HG02642 (cell line): ENCODE measurements around the gene LILRA5.
"Not testable (repeated sequence)": the region's sequence is repeated elsewhere in the genome, so short reads cannot be mapped to it uniquely, and the experiment has no call there.

ENCODE experiments used
- ATAC-seq: cut with Tn5 transposase; IDR thresholded peaks from one replicate; pipeline ENCODE4 v1.9.1; 2021; ENCODE audit warnings: mild to moderate bottlenecking; ENCODE audit not compliant: unreplicated experiment, poor library complexity

The LILRA5 gene

GRCh38 chr19:54312436-54313377, at the start of gene LILRA5:
Gene LILRA5 (minus strand): TSS chr19:54313166. CDS start chr19:54313019, 147 bp downstream.
- no peak for ATAC-seq

GRCh38 chr19:54361680-54362422, 48.9 kb upstream of the LILRA5 start:
- ATAC-seq = not testable (repeated sequence)

GRCh38 chr19:54359149-54359820, 46.3 kb upstream of the LILRA5 start:
- peak; percentile 74 for ATAC-seq

- ATAC-seq = no peak
Observed at GRCh38 chr19:54357381-54357780, 44.4 kb upstream of the LILRA5 start.

- ATAC-seq = no peak
Observed at GRCh38 chr19:54356444-54357056, 43.6 kb upstream of the LILRA5 start.

GRCh38 chr19:54355675-54356074, 42.7 kb upstream of the LILRA5 start:
- ATAC-seq = no peak

- ATAC-seq = no peak
Observed at GRCh38 chr19:54354761-54355160, 41.8 kb upstream of the LILRA5 start.

- ATAC-seq = no peak
Observed at GRCh38 chr19:54352546-54352945, 39.6 kb upstream of the LILRA5 start.

GRCh38 chr19:54352041-54352440, 39.1 kb upstream of the LILRA5 start:
- no peak for ATAC-seq

- ATAC-seq = no peak
Observed at GRCh38 chr19:54351474-54351873, 38.5 kb upstream of the LILRA5 start.

- ATAC-seq = no peak
Observed at GRCh38 chr19:54345938-54346386, 33.0 kb upstream of the LILRA5 start.

- ATAC-seq = no peak
Observed at GRCh38 chr19:54343868-54344267, 30.9 kb upstream of the LILRA5 start.

- ATAC-seq = no peak
Observed at GRCh38 chr19:54341295-54341694, 28.3 kb upstream of the LILRA5 start.

- ATAC-seq = no peak
Observed at GRCh38 chr19:54339646-54340358, 26.8 kb upstream of the LILRA5 start.

- ATAC-seq = no peak
Observed at GRCh38 chr19:54338521-54338920, 25.6 kb upstream of the LILRA5 start.

- ATAC-seq = no peak
Observed at GRCh38 chr19:54337858-54338230, 24.9 kb upstream of the LILRA5 start.

GRCh38 chr19:54336893-54337857, 24.2 kb upstream of the LILRA5 start:
- no peak for ATAC-seq
